ENCODE measurements around the gene MANF.

DNA sequence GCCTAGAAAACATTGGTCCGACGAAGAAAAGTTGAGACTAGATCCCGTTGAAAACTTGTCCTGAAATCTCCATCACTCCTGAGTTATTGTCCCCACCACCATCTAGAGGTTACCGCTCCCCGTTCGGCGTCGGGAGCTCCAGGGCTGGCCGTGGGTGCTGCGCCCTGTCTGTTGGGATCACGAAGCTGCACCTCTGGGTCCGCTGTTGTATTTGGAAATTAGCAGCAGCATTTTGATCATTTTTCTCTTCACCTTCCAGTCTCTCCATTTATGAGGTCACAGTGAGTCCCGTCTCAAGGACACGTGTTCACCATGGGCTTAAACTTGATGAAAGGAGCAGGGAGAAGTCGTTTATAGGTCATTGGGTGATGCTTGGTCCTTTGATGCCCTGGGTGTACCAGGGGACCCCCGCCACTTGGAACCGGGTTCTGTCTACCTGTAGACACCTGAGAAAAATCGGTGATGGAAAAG, 565 bp downstream of the MANF start:
- TF ChIP-seq CTCF (IDR thresholded peaks at IDR 0.05; ENCODE audit: insufficient read depth, low read length, poor library complexity, severe bottlenecking) (no peak), EZH2phosphoT487 (conservative IDR thresholded peaks at IDR 0.05; ENCODE audit: low read length) (no peak)

Measured in SU-DHL-6 (cell line).